A673 (cell line): ENCODE results near the gene SLC4A2. TPM values are rescaled to one million over a fixed set of nuclear protein-coding genes. Genes with fewer than 3 reads are reported as not detected.

Source experiments
- BruUV-seq: library from RNA; stranded (reverse); fragments of 400-500 nt; replicated peaks from 2 replicates; lab custom pipeline; 2021; lab: Mats Ljungman, UMichigan
- CTCF ChIA-PET: fragments of 300-600 bp; sonication (Branson Sonifier 250); formaldehyde crosslinking; loops from one replicate; lab custom pipeline; 2022; ENCODE audit warnings: antibody characterized with exemption; lab: Charles Lee
- POLR2A ChIA-PET: fragments of 300-600 bp; sonication (Branson Sonifier 250); formaldehyde crosslinking; loops from one replicate; lab custom pipeline; 2022; ENCODE audit warnings: antibody characterized with exemption; ENCODE audit not compliant: low non-redundant PET; lab: Charles Lee
- DNase-seq: peaks from one replicate; pipeline ENCODE4 v3.0.0-alpha.2; 2015; ENCODE audit warnings: low spot score
- H3K27ac ChIP-seq: fragments of 200-600 bp; sonication (generic); 2 replicates; pipeline ENCODE4 v1.5.1; 2016; ENCODE audit warnings: mixed run types, low read depth, mild to moderate bottlenecking, mixed read lengths, antibody characterized with exemption, low read length; ENCODE audit not compliant: poor library complexity, severe bottlenecking
- H3K27me3 ChIP-seq: fragments of 200-600 bp; sonication (generic); replicated peaks from 2 replicates; pipeline ENCODE4 v1.6.1; 2017; ENCODE audit warnings: mixed run types, low read depth, mild to moderate bottlenecking, mixed read lengths, antibody characterized with exemption, low read length; ENCODE audit not compliant: insufficient read depth, poor library complexity
- H3K36me3 ChIP-seq: fragments of 200-600 bp; sonication (generic); 2 replicates; pipeline ENCODE4 v1.6.1; 2016; ENCODE audit warnings: mixed run types, mild to moderate bottlenecking, mixed read lengths, antibody characterized with exemption, low read length; ENCODE audit not compliant: insufficient read depth, poor library complexity, severe bottlenecking
- H3K4me1 ChIP-seq: fragments of 200-600 bp; sonication (generic); 2 replicates; pipeline ENCODE4 v1.6.1; 2017; ENCODE audit warnings: mixed run types, mild to moderate bottlenecking, mixed read lengths, antibody characterized with exemption, low read length; ENCODE audit not compliant: insufficient read depth, poor library complexity, severe bottlenecking
- H3K4me3 ChIP-seq: fragments of 200-600 bp; sonication (generic); 2 replicates; pipeline ENCODE4 v1.5.1; 2016; ENCODE audit warnings: low read depth, mixed run types, mild to moderate bottlenecking, mixed read lengths, low read length; ENCODE audit not compliant: poor library complexity, severe bottlenecking
- H3K9me3 ChIP-seq: fragments of 200-600 bp; sonication (generic); 2 replicates; pipeline ENCODE4 v1.6.1; 2016; ENCODE audit warnings: mixed run types, low read depth, mild to moderate bottlenecking, mixed read lengths, antibody characterized with exemption, low read length; ENCODE audit not compliant: poor library complexity, severe bottlenecking
- CTCF ChIP-seq: fragments of 300-800, 200-600 bp; sonication (generic); conservative IDR thresholded peaks from 2 replicates; pipeline ENCODE4 v1.5.1; 2017; ENCODE audit warnings: low read depth, mild to moderate bottlenecking, antibody characterized with exemption, low read length, moderate library complexity, mixed read lengths
- EZH2 ChIP-seq: fragments of 200-600 bp; sonication (generic); IDR thresholded peaks from 2 replicates; pipeline ENCODE4 v1.6.1; 2017; ENCODE audit warnings: borderline replicate concordance, low read depth, mild to moderate bottlenecking, mixed read lengths, antibody characterized with exemption, low read length; ENCODE audit not compliant: poor library complexity, severe bottlenecking
- intact Hi-C: fragments of 100-400 bp; cut with micrococcal nuclease; formaldehyde crosslinking; loops from one replicate; pipeline ENCODE4 v1.10.0; 2022; ENCODE audit not compliant: unreplicated experiment
- total RNA-seq: library from RNA; stranded (reverse); gene quantifications from 2 replicates; pipeline ENCODE4 v1.2.3, GENCODE V29; 2021

Gene SLC4A2
- total RNA-seq, 1 experiment from 2014 or later, result 222 TPM

GRCh38 chr7:151089893-151090730 is 30.7 kb downstream of the SLC4A2 start:
- CTCF ChIA-PET, result interaction anchor here (1.0 kb wide), 1 partner anchor 21 kb away, joined by 4 read pairs; no protein-coding TSS in a partner anchor
- Histone ChIP-seq H3K27me3 (no peaks in the 10 kb centered on the region), H3K4me3 (no peak overlapping the region), H3K27ac (no peak overlapping the region), H3K36me3 (peaks cover 18% of the 10 kb centered on the region), H3K9me3 (no peaks in the 10 kb centered on the region), H3K4me1 (peaks cover 20% of the 10 kb centered on the region)
- no peak for DNase-seq
- BruUV-seq, result no TSS peak
- POLR2A ChIA-PET, result no interaction called here
- intact Hi-C loops, result no loop called here
- TF ChIP-seq EZH2 (no peak), CTCF (no peak)

- DNase-seq, result no peak
- TF ChIP-seq EZH2 (no peak), CTCF (no peak)
- ChIA-PET CTCF (interaction anchor here (1.0 kb wide), 1 partner anchor 20 kb away, joined by 4 read pairs; no protein-coding TSS in a partner anchor), POLR2A (no interaction called here)
- no peak overlapping the region for H3K27ac ChIP-seq
- peaks cover 13% of the 10 kb centered on the region for H3K4me1 ChIP-seq
- BruUV-seq, result no TSS peak
- H3K36me3 ChIP-seq, result peaks cover 18% of the 10 kb centered on the region
- H3K27me3 ChIP-seq, result no peaks in the 10 kb centered on the region
- intact Hi-C loops, result no loop called here
- no peaks in the 10 kb centered on the region for H3K9me3 ChIP-seq
- no peak overlapping the region for H3K4me3 ChIP-seq
These were observed 31.6 kb downstream of the SLC4A2 start for GRCh38 chr7:151091003-151091402.

- POLR2A ChIA-PET, result no interaction called here
- peaks cover 18% of the 10 kb centered on the region for H3K36me3 ChIP-seq
- intact Hi-C loops, result no loop called here
- BruUV-seq, result no TSS peak
- CTCF ChIA-PET, result interaction anchor here (1.0 kb wide), 1 partner anchor 20 kb away, joined by 4 read pairs; no protein-coding TSS in a partner anchor
- no peak for DNase-seq
- TF ChIP-seq CTCF, result peak; percentile 52
- TF ChIP-seq EZH2, result no peak
- no peaks in the 10 kb centered on the region for H3K9me3 ChIP-seq
- H3K4me3 ChIP-seq, result no peak overlapping the region
- no peaks in the 10 kb centered on the region for H3K27me3 ChIP-seq
- peaks cover 12% of the 10 kb centered on the region for H3K4me1 ChIP-seq
- no peak overlapping the region for H3K27ac ChIP-seq
These were observed 32.0 kb downstream of the SLC4A2 start for GRCh38 chr7:151091431-151091830.
